NCI-H2171 (cell line): Measurements from ENCODE around the gene ZNF500.
"Not testable (repeated sequence)": the region's sequence is repeated elsewhere in the genome, so short reads cannot be mapped to it uniquely, and the experiment has no call there.

ENCODE experiments used
- DNase-seq: peaks from one replicate; lab custom pipeline; 2025; lab: John Stamatoyannopoulos, UW

The ZNF500 gene

DNA sequence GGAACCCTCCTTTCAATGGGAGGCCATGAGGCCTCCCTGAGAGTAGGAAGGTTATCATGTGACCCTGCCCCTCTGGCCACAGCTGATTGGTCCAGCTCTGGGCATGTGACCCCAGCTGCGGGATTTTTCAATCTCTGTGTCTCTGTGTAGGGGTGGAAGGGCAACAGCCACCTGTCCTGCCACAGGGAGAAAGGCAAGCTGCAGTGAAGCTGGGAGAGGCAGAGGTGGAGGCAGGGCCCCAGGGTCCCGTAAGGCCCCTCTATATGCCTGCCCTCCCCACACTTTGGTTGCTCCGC lies 21.7 kb downstream of the ZNF500 start:
- no peak for DNase-seq

DNA sequence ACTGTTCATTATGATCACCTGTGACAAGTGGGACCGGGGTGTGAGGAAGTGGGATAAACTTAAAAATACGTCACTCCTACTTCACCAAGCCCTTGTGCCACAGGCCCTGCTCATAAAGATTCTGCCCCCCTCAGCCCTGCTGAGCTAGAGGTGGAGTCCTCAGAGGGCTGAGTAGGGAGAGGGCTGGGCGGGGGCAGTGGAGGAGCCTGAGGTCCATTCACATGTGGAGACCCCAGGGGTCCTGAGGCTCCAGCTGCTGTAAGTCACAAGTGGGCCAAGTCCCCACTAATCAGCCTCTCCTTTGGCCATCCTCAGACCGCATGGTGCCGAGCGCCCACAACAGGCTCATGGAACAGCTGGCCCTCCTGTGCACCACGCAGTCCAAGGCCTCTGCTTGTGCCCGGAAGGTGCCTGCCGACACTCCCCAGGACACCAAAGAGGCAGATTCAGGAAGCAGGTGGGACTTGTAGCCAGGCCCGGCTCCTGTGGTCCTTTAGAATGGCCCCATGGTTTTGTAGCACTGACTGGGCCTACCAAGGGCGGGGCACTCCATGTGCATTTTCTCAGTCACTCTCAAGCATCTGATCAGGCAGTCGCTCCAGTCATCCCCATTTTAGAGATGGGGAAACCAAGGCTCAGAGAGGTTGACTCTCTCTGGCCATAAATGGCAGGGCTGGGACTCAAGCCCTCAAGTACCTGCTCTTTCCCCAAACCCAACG lies 22.2 kb downstream of the ZNF500 start:
- no peak for DNase-seq

GRCh38 chr16:4743226-4743878 lies 23.6 kb downstream of the ZNF500 start:
- no peak for DNase-seq

- not testable (repeated sequence) for DNase-seq
Observed at GRCh38 chr16:4738370-4738769, 28.6 kb downstream of the ZNF500 start.

GRCh38 chr16:4737545-4737944 lies 29.4 kb downstream of the ZNF500 start:
- DNase-seq = no peak

DNA sequence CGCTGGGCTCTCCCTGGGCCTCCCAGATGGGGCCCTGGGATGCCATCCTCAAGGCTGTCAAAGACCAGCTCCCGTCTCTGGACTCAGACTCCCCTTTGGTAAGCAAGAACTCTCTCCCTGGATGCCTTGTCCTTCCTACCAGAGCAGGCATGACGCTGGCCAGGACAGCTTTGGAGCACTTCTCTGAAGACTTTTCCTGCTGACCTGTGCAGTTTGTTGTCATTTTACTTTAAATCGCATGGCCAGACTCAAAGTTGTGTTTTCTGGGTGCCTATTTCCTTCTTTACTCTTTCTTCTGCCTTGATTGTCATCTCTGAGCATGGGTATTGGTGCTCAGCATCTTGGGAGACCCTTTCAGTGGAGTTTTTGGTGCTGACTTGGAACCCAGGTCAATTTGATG lies 30.4 kb downstream of the ZNF500 start:
- DNase-seq = no peak

DNA sequence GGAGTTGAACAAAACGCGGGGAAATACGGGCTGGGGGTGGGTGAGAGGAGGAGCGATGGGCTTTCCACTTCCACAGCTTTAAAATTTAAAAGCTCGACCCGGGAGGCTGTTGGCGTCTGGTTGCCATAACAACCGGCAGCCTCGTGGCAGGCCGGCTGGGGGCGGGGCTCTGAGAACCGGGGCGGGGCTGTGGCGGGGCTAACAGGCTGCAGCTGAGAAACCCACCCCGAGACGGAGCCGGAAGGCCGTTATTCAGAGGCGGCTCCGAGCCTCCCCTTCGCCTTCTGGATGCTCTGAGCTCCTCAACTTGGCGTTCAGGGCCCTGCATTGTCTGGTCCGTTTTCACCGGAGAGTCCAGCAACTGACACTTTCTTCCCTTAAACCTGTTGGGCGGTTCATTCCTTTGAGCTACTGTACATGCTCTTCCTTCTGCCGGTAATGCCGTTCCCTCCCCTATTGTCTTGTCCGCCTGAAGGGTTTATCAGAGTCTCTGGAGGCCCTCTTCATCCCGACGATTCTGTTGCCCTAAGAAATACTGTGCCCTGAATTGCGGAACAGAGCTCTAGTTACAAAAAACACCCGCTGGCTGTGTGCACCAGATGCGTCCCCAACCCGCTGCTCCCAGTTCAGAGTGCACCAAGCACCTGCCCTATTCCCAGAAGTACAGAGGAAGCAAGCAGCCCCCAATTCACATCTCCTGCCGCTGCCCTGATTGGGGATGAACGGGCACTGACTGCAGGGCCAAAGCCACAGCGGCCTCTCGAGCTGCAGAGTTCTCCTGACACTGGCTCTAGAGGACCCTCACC lies 32.0 kb downstream of the ZNF500 start:
- peak; percentile 90 for DNase-seq

- peak; percentile 82 for DNase-seq
Observed at GRCh38 chr16:4734063-4734729, 32.8 kb downstream of the ZNF500 start, which contains the start of the genes ANKS3 and DNAAF8. Gene ANKS3, minus strand, starts transcription at chr16:4734271. Its CDS starts 4,122 bp downstream, at chr16:4730149. Gene DNAAF8, plus strand, starts transcription at chr16:4734537. Its CDS starts 1,978 bp downstream, at chr16:4736515.

- DNase-seq = no peak
Observed at GRCh38 chr16:4733747-4734062, 33.3 kb downstream of the ZNF500 start.

DNA sequence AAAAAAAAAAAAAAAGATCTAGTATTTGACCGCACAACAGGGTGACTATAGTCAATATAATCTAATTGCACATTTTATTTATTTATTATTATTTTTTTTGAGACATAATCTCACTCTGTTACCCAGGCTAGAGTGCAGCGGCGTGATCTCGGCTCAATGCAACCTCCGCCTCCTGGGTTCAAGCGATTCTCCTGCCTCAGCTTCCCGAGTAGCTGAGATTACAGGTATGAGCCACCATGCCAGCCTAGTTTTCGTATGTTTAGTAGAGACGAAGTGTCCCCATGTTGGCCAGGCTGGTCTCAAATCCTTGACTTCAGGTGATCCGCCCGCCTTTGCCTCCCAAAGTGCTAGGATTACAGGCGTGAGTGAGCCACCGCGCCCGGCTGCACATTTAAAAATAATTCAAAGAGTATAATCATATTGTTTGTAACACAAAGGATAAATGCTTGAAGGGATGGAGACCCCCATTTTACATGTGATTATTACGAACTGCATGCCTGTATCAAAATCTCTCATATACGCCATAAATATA lies 33.7 kb downstream of the ZNF500 start:
- no peak for DNase-seq

DNA sequence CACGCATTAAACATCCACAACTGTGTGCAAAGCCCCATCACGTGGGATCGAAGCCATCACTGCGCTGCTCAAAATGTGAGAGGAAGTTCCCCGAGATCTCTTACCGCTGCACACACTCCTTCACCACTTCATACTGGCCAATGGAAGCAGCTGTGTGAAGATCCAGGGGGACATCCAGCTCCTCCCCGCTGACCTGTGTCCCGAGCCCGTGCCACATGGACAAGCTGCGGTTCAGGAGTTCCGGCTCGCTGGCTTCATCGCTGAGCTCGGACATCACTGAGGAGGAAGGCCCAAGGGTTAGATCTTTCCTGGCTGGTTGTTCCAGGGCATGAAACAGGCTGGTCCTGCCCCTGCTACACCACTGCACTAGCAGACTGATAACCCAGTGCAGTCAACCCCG lies 37.1 kb downstream of the ZNF500 start:
- DNase-seq = no peak

- DNase-seq = no peak
Observed at GRCh38 chr16:4728676-4729075, 38.3 kb downstream of the ZNF500 start.

DNA sequence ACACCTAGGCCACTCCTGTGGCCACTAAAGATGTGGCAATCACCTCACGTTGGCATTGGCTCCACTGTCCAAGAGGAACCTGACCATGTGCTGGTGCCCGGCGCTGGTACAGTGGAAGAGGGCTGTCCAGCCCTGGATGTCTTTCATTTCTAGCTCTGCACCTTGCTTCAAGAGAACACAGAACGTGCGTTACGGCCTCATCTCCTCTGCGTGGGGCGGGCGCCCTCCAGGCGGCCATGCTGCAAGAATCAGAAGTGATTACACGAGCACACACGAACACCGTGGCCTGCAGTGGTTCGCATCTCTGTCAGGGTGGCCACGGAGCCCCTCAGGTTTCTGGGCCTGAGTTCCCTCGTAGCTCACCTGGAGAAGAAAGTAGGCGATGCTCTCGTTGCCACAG lies 40.3 kb downstream of the ZNF500 start:
- no peak for DNase-seq

DNA sequence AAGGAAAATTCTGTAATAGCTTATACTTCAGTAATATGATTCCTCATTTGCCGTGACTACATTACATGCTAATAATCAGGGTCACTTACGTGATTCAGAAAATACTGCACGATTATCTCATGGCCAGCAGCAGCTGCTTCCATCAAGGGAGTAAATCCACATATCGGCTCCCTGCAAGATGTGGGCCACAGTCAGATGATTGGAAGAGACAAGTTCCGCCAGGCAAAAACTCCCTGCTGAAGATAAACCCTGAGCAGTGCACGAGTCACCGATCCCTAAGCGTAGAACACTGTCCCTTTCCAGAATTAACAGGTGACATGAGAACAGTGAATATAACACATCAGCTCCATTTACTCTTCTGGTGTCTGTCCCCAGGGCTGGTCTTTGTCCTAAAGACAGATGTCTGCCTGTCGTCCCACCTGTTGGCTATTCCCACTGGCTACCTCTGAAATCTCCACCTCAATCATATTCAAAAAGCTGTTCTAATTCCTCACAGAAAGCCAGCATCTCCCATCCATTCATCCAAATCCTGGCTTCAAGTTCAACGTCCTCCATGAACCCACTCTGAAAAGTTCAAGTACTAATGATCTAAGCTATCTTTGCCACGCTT lies 42.2 kb downstream of the ZNF500 start:
- no peak for DNase-seq

- DNase-seq = no peak
Observed at GRCh38 chr16:4723071-4723767, 43.7 kb downstream of the ZNF500 start.

DNA sequence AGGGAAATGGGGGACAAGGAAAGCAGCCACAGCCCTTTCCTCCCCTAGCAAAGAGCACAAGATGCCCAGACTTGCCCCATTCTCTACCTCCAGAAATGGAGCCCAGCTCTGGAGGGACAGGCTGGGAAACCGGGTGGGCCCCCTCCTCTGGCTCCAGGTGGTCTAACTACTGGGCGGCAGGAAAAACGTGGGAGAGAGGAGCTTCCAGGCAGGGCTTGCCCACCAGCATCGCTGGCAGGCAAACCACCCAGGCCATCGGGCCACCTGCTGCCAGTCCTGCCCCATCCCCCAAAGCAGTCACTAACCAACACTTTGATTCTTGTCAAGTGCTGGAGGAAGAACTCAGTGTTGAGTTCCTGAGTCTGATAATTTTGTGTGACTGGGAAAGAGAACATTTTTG lies 48.5 kb downstream of the ZNF500 start:
- DNase-seq = no peak

DNA sequence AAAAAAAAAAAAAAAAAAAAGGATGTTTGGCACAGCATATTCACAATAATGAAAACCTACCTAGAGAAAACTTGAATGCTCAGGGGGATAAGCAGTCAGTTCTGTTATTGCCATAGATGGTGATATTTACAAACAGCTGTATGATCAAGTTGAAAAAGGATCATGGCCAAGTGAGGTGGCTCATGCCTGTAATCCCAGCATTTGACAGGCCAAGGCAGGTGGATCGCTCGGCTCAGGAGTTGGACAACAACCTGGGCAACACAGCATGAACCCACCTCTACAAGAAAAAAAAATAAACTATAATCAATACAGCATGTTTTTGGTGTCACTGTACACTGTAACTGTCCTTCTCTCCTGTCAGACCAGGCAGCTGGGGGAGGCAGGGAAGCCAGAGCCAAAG lies 52.0 kb downstream of the ZNF500 start:
- no peak for DNase-seq

GRCh38 chr16:4713663-4714501 lies 53.1 kb downstream of the ZNF500 start:
- DNase-seq = no peak

DNA sequence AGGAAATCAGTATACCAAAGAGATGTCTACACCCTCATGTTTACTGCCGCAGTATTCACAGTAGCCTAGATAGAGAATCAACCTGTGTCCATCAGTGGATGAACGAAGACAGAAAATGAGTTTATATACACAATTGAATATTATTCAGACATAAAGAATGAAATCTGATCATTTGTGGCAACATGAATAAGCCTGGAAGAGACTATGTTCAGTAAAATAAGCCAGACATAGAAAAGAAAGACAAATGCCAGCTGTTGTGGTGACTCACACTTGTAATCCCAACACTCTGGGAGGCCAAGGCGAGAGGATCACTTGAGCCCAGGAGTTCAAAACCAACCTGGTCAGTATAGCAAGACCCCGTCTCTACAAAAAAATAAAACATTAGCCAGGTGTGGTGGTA lies 57.5 kb downstream of the ZNF500 start:
- DNase-seq = no peak

DNA sequence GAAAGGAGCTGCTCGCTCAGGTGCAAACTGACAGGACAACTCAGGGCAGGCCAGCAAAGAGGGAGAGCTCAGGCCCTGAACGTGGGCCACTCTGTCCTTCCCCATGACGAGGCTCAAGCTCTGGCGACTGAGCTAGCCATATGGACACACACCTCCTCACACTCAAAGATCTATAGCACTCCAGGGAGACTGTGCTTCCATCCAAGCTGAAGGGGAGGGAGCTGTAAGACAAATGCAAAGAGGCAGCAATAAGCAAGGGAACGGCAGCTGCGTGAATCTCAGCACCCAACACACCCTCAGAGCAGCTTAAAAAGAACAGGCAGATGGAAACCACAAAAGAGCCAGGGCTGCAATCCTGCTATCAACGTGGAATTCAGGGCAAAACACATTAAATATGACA lies 60.1 kb downstream of the ZNF500 start:
- no peak for DNase-seq
